ENCODE data around the gene CD207. TPM values are rescaled to one million over a fixed set of nuclear protein-coding genes. Genes with fewer than 3 reads are reported as not detected.

CD207 gene
- total and polyA plus RNA-seq, 7 donors = 0.06 to 0.71 (median 0.27) TPM; not detected in 4

DNA sequence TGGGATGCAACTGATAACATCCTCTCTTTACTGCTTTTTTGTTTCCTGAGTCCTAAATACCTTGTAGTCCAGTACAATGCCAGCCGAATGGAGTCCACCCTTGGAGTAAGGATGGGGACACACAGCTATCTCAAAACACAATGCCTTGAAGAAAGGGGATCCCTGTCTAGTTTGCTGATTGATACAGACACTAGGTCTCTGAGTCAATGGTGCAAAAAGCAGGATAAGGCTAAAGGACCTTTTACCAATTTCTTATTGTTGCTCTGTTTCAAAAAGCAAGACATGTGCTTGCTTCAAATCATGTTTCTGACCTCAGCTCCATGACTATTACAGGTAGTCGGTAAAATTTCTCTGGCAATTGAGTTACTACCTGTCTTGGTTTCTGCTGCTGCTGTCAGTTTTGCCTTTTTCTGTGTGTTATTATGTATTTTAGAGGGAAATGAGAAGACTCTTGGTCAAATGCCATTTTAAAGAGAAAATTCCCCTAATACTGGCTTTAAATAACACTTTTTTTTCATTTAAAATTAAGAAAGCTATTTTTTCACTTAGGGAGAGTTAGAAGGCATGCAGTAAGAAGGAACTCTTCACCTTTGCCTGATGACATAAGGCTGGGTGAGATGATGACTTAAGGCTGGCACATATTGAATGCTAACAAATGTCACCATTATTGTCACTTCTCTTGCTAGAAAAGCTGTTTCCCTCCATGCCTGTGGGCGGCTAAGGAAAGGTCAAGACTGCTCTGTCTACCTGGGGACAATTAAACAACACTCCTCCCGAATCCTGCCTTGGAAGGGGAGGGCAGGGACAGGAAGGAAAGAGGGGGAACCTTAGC lies 40.2 kb downstream of the CD207 start:
- DNase-seq = no peak
- TF ChIP-seq, protein P1, sequence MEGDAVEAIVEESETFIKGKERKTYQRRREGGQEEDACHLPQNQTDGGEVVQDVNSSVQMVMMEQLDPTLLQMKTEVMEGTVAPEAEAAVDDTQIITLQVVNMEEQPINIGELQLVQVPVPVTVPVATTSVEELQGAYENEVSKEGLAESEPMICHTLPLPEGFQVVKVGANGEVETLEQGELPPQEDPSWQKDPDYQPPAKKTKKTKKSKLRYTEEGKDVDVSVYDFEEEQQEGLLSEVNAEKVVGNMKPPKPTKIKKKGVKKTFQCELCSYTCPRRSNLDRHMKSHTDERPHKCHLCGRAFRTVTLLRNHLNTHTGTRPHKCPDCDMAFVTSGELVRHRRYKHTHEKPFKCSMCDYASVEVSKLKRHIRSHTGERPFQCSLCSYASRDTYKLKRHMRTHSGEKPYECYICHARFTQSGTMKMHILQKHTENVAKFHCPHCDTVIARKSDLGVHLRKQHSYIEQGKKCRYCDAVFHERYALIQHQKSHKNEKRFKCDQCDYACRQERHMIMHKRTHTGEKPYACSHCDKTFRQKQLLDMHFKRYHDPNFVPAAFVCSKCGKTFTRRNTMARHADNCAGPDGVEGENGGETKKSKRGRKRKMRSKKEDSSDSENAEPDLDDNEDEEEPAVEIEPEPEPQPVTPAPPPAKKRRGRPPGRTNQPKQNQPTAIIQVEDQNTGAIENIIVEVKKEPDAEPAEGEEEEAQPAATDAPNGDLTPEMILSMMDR (IDR thresholded peaks at IDR 0.05) = no peak
- TF ChIP-seq POLR2A (IDR thresholded peaks at IDR 0.05) (no peak), EP300 (IDR thresholded peaks at IDR 0.05) (no peak), POLR2AphosphoS5 (IDR thresholded peaks at IDR 0.05) (no peak)
- peaks cover 0 to 3% (median 3%) of the 10 kb centered on the region in 4 donors for H3K4me1 ChIP-seq
- intact Hi-C loops (cut with DNase I) = no loop called here
- no peaks in the 10 kb centered on the region for H3K36me3 ChIP-seq
- H3K4me3 ChIP-seq = no peak overlapping the region
- H3K27me3 ChIP-seq = peaks cover 6 to 20% (median 13%) of the 10 kb centered on the region in 3 donors
- WGBS, 2 donors = 70 to 75% methylated on average over 4 of the region's 4 CpGs
- no peak overlapping the region for H3K27ac ChIP-seq
- peaks cover 0 to 3% (median 1%) of the 10 kb centered on the region in 4 donors for H3K9me3 ChIP-seq

DNA sequence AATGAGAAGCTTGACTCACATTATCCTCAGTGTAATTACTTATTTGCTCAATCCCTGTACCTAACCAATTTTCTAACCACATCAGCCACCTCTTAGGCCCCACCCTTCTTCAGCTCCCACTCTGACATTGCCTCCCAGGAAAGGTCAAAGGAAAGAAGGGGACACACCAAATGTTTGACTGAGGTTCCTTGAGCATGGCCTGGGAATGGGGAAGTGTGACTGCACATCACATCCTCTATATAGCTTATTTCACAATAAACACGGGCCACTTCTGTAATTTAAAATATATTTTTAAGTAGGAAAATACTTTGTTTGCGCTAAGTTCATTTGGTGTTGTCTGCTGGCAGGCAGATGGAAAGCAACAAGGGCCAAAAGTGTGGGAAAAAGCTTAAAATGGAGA lies 42.2 kb downstream of the CD207 start:
- DNase-seq = no peak
- H3K4me3 ChIP-seq = no peak overlapping the region
- WGBS, 2 donors = 72 to 79% methylated on average over 2 of the region's 2 CpGs
- no peak overlapping the region for H3K27ac ChIP-seq
- TF ChIP-seq EP300 (IDR thresholded peaks at IDR 0.05) (no peak), POLR2AphosphoS5 (IDR thresholded peaks at IDR 0.05) (no peak), POLR2A (IDR thresholded peaks at IDR 0.05) (no peak)
- TF ChIP-seq, protein P1 (IDR thresholded peaks at IDR 0.05) = no peak
- intact Hi-C loops (cut with DNase I) = loop anchor here (5.0 kb wide), 1 partner anchor 154 kb away; no protein-coding TSS in a partner anchor
- no peaks in the 10 kb centered on the region for H3K36me3 ChIP-seq
- peaks cover 0 to 14% (median 14%) of the 10 kb centered on the region in 4 donors for H3K4me1 ChIP-seq
- H3K9me3 ChIP-seq = no peaks in the 10 kb centered on the region
- H3K27me3 ChIP-seq = peaks cover 13 to 40% (median 25%) of the 10 kb centered on the region in 3 donors

DNA sequence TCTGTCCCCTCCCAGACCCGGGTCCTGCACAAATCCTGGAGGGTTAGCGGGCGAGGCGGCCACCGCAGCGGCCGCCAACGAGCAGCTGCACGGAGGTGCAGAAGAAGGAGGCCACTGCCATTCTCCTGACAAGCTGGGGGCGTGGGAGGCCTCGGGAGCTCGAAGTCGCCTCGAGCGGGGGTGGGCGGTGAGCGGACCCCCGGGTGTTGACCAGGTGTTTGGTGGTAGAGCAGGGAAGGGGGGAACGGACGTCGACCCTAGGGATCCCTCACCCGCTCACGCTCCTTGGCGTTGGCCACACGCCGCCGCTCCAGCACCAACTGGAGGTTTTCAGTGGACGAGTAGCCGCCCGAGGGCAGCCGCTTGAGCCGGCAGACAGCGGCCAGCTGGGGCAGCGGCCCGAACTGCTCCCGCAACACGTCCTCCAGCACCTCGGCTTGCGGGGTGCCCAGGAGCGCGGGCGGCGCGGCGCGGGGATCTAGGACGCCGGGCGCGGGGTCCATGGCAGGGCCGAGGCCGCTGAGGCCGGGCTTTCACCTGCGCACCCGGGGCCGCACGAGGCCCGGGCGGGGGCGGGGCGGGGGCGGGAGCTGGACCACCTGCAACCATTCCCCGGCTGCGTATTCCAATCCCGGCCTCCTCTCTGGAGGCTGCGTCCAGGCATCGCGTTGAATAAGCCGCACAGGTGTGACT lies 45.3 kb downstream of the CD207 start, which contains the start of gene FIGLA:
TSS of gene FIGLA (minus strand) at position 508 of the 693 bp plus-strand sequence. CDS start at position 503, 5 bp downstream.
- peaks cover 0 to 14% (median 14%) of the 10 kb centered on the region in 4 donors for H3K4me1 ChIP-seq
- H3K27me3 ChIP-seq = peaks cover 13 to 59% (median 25%) of the 10 kb centered on the region in 3 donors
- no peak within 1 kb of the TSS for H3K27ac ChIP-seq
- intact Hi-C loops (cut with DNase I) = loop anchor here (5.0 kb wide), 1 partner anchor 157 kb away; no protein-coding TSS in a partner anchor
- H3K36me3 ChIP-seq = no peaks in the 10 kb centered on the region
- no peak for DNase-seq
- TF ChIP-seq POLR2A (IDR thresholded peaks at IDR 0.05) (no peak), EP300 (IDR thresholded peaks at IDR 0.05) (no peak), POLR2AphosphoS5 (IDR thresholded peaks at IDR 0.05) (no peak)
- TF ChIP-seq, protein P1 (IDR thresholded peaks at IDR 0.05) = no peak
- peak within 1 kb of the TSS in 3 of 4 donors; percentile 20 to 36 (median 32) for H3K4me3 ChIP-seq
- WGBS, 2 donors = 4 to 9% methylated on average over 69 of the region's 69 CpGs
- no peaks in the 10 kb centered on the region for H3K9me3 ChIP-seq

DNA sequence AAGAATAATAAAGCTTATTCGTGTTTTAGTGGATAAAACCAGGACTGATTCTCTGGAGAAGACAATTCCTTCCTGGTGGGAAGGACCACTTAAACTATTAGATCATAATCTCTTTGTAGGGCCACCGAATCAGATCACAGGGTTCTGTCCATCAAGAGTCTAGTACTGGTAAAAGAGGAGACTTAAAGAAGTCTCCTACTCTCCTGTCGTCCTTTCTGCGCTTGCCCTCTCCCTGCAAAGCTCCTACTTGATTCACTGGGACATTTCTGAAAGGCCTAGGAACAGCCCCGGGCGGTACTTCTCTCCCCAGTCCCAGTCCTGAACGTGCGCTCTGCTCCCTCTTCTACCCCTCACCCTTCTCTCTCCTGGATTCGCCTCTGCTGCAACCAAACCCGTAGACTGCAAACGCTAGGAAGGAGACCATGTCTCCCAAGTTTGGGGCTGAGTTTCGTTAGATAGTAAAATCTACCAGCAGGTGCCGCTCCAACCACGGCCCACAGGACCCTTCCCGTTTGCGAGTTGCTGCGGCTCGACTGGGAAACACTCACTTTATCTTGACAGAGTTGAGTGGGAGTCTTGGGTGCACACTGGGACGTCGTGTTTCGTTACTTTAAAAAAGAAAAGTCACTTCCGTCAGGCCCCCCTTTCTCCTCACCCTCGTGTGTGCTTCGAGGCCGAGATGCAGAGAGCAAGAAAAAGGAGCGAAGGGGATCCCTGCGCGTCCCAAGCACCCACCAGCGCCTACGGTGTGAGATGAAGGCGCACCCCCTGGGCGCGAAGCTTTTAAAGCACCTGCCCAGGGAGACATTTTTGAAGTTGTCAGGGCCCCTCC lies 46.1 kb downstream of the CD207 start:
- 6 to 7% methylated on average over 33 of the region's 33 CpGs for WGBS, 2 donors
- Histone ChIP-seq H3K9me3 (no peaks in the 10 kb centered on the region), H3K36me3 (no peaks in the 10 kb centered on the region), H3K4me3 (peak overlapping the region in 3 of 4 donors; percentile 20 to 36 (median 32)), H3K27me3 (peaks cover 13 to 59% (median 25%) of the 10 kb centered on the region in 3 donors), H3K27ac (no peak overlapping the region), H3K4me1 (peaks cover 0 to 14% (median 14%) of the 10 kb centered on the region in 4 donors)
- TF ChIP-seq POLR2A (IDR thresholded peaks at IDR 0.05) = no peak
- TF ChIP-seq POLR2AphosphoS5 (IDR thresholded peaks at IDR 0.05) = no peak
- TF ChIP-seq, protein P1 (IDR thresholded peaks at IDR 0.05) = peak in 3 of 4 experiments; percentile 6 to 26 (median 25)
- intact Hi-C loops (cut with DNase I) = loop anchor here (5.0 kb wide), 1 partner anchor 158 kb away; no protein-coding TSS in a partner anchor
- DNase-seq = peak; percentile 71

All from sigmoid colon (tissue), 7 donors.